Testis (tissue), 2 donors: ENCODE measurements around the gene ANKH.

ENCODE experiments used
- CTCF ChIP-seq, 3 experiments: fragments of 450-650 bp in 2 of 3; fragments of 200-600 bp in 1 of 3; sonication (generic) in 1 of 3; IDR thresholded peaks; one replicate each; pipeline ENCODE4 v1.5.1; 2016 to 2019; ENCODE audit warnings: antibody characterized with exemption in 3 of 3, mild to moderate bottlenecking in 2 of 3, moderate library complexity in 1 of 3
- POLR2A ChIP-seq: fragments of 450-650 bp; IDR thresholded peaks from one replicate; pipeline ENCODE4 v1.6.1; 2017; ENCODE audit warnings: antibody characterized with exemption, mild to moderate bottlenecking, moderate library complexity

DNA sequence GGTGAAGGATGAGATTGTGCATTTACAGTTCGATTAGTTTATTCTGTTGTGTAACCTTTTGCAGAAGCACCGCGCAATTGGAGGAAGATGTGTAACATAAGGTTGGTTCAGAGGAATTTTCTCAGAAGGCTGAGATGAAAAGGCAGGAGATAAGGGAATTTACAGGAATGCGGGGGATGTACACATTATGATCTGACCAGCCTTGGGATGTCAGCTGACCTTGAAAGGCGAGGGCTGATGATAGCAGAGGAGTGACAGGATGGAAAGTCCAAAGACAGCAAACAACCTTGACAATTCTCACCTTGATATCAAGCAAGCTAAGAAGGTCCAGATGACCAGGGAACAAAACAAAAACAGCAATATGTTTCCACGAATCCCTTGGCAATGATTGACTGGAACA, 118.3 kb downstream of the ANKH start:
- TF ChIP-seq CTCF (IDR thresholded peaks at IDR 0.05) = no peak
- TF ChIP-seq POLR2A = no peak
